ENCODE results near the gene STAG1. TPM values are rescaled to one million over a fixed set of nuclear protein-coding genes. Genes with fewer than 3 reads are reported as not detected.

STAG1 gene
- total RNA-seq, 1 donor from 2014 or later: 40.9 TPM

GRCh38 chr3:136543385-136543784, 208.8 kb downstream of the STAG1 start:
- Mint-ChIP-seq H3K27me3 (ENCODE audit: low read depth) (no peaks in the 10 kb centered on the region), H3K27ac (ENCODE audit: unreplicated experiment) (no peak overlapping the region), H3K9me3 (ENCODE audit: low read depth) (peaks cover 3% of the 10 kb centered on the region), H3K4me1 (ENCODE audit: low read depth) (peaks cover 9% of the 10 kb centered on the region), H3K4me3 (ENCODE audit: unreplicated experiment) (no peak overlapping the region), H3K36me3 (ENCODE audit: low read depth) (peaks cover under 1% of the 10 kb centered on the region)
- TF ChIP-seq CTCF (IDR thresholded peaks at IDR 0.05): no peak
- no peak for DNase-seq (ENCODE audit: low spot score)

GRCh38 chr3:136535906-136536305, 216.3 kb downstream of the STAG1 start:
- peaks cover 6% of the 10 kb centered on the region for H3K36me3 Mint-ChIP-seq (ENCODE audit: low read depth)
- H3K4me3 Mint-ChIP-seq (ENCODE audit: unreplicated experiment): no peak overlapping the region
- no peaks in the 10 kb centered on the region for H3K27me3 Mint-ChIP-seq (ENCODE audit: low read depth)
- H3K4me1 Mint-ChIP-seq (ENCODE audit: low read depth): no peaks in the 10 kb centered on the region
- no peak for TF ChIP-seq CTCF (IDR thresholded peaks at IDR 0.05)
- no peak overlapping the region for H3K27ac Mint-ChIP-seq (ENCODE audit: unreplicated experiment)
- no peak for DNase-seq (ENCODE audit: low spot score)
- peaks cover 10% of the 10 kb centered on the region for H3K9me3 Mint-ChIP-seq (ENCODE audit: low read depth)

- TF ChIP-seq CTCF (IDR thresholded peaks at IDR 0.05): no peak
- H3K4me1 Mint-ChIP-seq (ENCODE audit: low read depth): no peaks in the 10 kb centered on the region
- peaks cover 8% of the 10 kb centered on the region for H3K36me3 Mint-ChIP-seq (ENCODE audit: low read depth)
Measured at GRCh38 chr3:136532766-136533165, 219.4 kb downstream of the STAG1 start.

GRCh38 chr3:136518102-136518501, 234.1 kb downstream of the STAG1 start:
- Mint-ChIP-seq H3K27ac (ENCODE audit: unreplicated experiment) (no peak overlapping the region), H3K4me3 (ENCODE audit: unreplicated experiment) (no peak overlapping the region), H3K4me1 (ENCODE audit: low read depth) (peaks cover 5% of the 10 kb centered on the region), H3K9me3 (ENCODE audit: low read depth) (no peaks in the 10 kb centered on the region), H3K36me3 (ENCODE audit: low read depth) (peaks cover 8% of the 10 kb centered on the region), H3K27me3 (ENCODE audit: low read depth) (no peaks in the 10 kb centered on the region)
- TF ChIP-seq CTCF (IDR thresholded peaks at IDR 0.05): no peak
- no peak for DNase-seq (ENCODE audit: low spot score)

More at GRCh38 chr3:136532766-136533165, 219.4 kb downstream of the STAG1 start:
- Mint-ChIP-seq H3K9me3 (ENCODE audit: low read depth) (peaks cover 15% of the 10 kb centered on the region), H3K4me3 (ENCODE audit: unreplicated experiment) (no peak overlapping the region), H3K27ac (ENCODE audit: unreplicated experiment) (no peak overlapping the region), H3K27me3 (ENCODE audit: low read depth) (no peaks in the 10 kb centered on the region)
- no peak for DNase-seq (ENCODE audit: low spot score)

- no peak overlapping the region for H3K4me3 Mint-ChIP-seq (ENCODE audit: unreplicated experiment)
- H3K9me3 Mint-ChIP-seq (ENCODE audit: low read depth): no peaks in the 10 kb centered on the region
Measured at GRCh38 chr3:136516656-136517055, 235.5 kb downstream of the STAG1 start.

More at GRCh38 chr3:136516656-136517055, 235.5 kb downstream of the STAG1 start:
- TF ChIP-seq CTCF (IDR thresholded peaks at IDR 0.05): no peak
- H3K27me3 Mint-ChIP-seq (ENCODE audit: low read depth): no peaks in the 10 kb centered on the region
- peaks cover 12% of the 10 kb centered on the region for H3K4me1 Mint-ChIP-seq (ENCODE audit: low read depth)
- H3K27ac Mint-ChIP-seq (ENCODE audit: unreplicated experiment): no peak overlapping the region
- peaks cover 9% of the 10 kb centered on the region for H3K36me3 Mint-ChIP-seq (ENCODE audit: low read depth)
- DNase-seq (ENCODE audit: low spot score): no peak

All from chondrocyte (in vitro differentiated cells).